Stimulated activated CD8-positive, alpha-beta memory T cell treated with anti-CD3 and anti-CD28 coated beads, Interleukin-12 subunit alpha, Interleukin-12 subunit beta, amount 100 ng/mL, for 24 hours (primary cell): Measurements from ENCODE around the gene PDZD2.

ENCODE experiments used
- DNase-seq: peaks from one replicate; pipeline ENCODE4 v3.0.0-alpha.2; 2020; ENCODE audit errors: extremely low read depth

The PDZD2 gene

DNA sequence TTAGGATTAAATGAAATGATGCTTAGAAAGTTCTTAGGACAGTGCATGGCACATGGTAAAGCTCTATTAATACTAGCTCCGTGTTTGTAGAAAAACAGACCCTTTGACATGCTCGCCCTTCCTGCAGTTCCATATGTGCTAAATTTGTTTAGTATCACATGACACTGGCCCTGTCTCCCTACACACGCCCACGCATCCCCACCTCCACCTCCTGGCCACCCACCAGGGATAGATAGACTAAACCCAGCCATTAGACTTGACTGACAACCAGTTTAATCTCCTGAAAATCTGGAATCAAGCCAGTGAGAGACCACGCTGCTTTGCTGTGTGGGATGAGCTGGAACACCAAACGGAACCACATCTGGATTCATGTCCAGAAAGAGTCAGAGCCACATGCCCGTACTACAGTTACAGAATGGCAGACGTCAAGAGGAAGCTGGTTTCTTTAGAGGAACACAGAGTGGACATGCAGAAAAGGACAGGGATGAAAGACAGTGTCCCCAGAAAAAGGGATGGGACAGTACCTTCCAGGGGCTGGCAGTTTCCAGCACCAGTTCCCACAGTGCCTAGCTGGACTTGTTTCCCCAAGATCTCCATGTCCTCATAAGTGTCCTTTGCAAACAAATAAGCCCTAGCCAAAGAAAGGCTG lies 186.1 kb downstream of the PDZD2 start:
- no peak for DNase-seq

GRCh38 chr5:31825518-31826068 lies 186.7 kb downstream of the PDZD2 start:
- DNase-seq = no peak

DNA sequence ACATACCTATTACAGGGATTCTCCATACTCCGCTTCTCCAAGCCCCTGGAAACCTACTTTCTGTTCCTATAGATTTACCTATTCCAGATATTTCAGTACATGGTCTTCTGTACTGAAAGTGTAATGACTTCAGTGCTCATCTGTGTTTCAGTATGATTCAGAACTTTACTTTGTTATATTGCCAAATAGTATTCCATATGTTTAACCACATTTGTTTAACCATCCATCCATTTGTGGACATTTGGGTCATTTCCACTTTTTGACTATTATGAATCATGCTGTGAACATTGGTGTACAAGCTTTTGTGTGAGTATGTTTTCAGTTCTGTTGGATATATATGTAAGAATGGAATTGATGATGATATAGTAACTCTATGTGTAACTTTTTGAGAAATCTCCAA lies 188.9 kb downstream of the PDZD2 start:
- no peak for DNase-seq

DNA sequence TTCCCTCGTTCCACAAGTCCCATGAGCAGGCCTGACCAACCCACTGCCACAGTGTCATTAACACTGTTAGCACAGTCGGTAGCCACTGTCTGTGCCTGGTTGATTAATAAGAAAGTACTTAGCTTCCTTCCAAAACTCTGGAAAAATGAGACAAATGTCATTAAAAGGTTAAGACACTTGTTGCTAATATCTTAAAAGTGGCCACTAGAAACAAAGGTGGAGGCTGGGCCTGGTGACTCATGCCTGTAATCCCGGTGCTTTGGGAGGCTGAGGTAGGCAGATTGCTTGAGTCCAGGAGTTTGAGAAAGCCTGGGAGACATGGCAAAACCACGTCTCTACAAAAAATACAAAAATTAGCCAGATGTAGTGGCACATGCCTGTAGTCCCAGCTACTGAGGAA lies 194.0 kb downstream of the PDZD2 start:
- DNase-seq = no peak

GRCh38 chr5:31833710-31834109 lies 194.8 kb downstream of the PDZD2 start:
- DNase-seq = no peak

DNA sequence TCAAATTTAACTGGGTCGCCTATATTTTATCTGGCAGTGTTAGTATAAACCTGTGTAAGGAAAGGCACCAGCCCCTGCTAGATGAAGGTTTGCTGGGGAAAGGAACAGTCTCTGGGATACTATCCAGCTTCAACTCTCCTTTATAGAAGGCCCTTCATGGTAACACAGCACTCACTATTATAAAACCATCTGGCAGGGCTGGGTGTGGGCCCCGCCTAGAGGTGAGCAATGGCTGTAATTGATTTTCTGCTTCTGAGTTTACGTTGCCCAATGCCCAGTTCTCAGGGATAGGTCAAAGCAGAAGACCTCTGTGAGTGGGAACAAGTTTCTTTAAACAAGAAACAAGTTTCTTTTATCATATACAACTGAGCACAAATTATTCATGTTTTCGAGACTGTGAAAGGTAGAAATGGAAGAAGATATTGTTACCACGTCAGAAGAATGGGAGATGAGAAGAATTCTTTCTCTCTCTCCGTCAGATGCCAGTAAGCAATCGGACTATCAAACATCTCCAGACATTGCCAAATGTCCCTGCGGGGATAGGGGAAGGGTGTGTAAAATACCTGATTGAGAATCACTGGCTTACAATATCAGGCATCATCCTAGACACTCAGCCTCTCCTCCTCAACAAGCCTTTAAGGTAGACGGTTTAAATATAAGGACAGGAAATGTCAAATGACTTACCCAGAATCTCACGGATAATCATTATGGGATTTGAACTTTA lies 205.9 kb downstream of the PDZD2 start:
- DNase-seq = no peak

GRCh38 chr5:31845361-31845760 lies 206.4 kb downstream of the PDZD2 start:
- no peak for DNase-seq

DNA sequence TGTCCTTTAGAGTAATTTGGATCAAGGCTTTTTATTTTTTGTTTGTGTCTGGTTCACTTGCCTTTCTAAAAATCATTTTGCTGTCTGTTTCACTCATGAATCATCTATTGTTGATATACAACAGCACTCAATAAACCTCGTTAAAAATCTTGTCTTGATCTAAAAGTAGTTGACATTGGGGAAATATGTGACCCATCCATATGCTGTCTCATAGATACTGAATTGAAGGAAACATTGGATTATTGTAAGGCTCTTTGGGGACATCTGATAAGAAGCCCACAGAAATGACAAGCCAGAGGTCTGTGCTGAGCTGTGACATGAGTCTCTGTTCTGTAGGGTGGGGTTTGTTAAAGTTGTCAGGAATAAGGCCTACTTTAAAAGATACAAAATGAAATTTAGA lies 208.0 kb downstream of the PDZD2 start:
- DNase-seq = no peak

GRCh38 chr5:31847354-31847753 lies 208.4 kb downstream of the PDZD2 start:
- no peak for DNase-seq

DNA sequence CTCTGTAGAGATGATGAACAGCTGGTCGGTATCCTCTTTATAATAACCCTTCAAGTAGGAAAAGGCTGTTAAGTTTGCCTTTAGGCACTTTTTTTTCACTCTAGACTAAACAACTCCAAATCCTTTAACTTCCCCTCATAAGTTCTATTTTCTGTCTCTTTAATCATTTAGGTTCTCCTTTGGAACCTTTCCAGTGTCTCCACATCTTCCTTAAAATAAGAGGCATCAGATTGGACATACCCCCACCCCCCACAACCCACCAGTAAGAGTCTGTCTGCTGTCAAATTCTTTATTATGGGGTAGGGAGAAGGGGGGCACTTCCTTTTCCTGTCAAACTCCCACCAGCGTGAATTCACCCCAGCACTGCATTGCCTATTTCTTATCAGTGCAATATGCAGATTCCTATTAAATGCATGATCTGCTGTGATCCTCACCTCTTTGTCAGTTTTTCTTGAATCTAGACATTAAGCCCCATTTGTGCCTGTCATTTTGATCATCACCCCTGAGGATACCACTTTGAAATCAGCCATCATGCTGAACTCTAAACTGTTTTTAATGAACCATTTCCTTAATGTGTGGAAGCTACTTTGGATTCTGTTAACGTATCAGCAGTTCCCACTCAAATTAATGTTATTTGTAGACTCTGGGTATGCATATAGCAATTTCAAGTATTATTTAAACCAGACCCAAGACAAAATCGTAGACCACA lies 212.2 kb downstream of the PDZD2 start:
- no peak for DNase-seq

DNA sequence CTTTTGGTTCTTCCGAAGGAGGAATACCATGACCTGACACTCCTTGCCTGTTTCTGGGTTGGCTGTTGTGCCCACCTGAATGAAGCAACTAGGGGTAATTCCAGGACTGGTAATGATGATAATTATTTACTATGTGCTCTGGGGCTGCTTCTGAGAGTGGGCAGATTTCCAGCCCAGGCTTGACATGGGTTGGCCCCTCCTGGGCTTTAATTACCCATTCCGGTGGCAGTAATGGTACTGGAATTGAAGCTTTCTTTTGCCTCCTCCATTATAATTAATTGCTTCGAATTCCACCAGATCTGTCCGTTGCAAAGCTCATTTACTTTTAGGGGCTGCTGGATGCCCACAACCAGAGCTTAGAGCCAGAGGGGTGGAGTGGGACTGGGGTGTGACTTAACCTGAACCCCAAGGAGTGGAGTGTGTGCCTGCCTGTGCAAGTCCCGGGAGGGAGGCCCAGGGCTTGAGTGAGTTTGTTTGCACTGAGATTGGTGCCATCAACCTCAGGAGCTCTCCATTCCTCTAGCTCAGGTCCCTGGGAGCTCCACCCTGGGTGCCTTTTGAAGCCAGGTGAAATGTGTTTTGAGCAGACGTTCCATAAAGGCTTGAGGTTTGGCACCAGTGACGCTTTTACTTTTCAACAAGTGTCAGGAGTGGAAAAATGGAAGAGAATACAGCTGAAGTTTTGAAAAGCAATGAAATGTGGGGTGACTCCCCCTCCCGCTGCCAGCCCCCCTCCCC lies 214.6 kb downstream of the PDZD2 start:
- DNase-seq = no peak

GRCh38 chr5:31854181-31855133 lies 215.5 kb downstream of the PDZD2 start:
- no peak for DNase-seq

DNA sequence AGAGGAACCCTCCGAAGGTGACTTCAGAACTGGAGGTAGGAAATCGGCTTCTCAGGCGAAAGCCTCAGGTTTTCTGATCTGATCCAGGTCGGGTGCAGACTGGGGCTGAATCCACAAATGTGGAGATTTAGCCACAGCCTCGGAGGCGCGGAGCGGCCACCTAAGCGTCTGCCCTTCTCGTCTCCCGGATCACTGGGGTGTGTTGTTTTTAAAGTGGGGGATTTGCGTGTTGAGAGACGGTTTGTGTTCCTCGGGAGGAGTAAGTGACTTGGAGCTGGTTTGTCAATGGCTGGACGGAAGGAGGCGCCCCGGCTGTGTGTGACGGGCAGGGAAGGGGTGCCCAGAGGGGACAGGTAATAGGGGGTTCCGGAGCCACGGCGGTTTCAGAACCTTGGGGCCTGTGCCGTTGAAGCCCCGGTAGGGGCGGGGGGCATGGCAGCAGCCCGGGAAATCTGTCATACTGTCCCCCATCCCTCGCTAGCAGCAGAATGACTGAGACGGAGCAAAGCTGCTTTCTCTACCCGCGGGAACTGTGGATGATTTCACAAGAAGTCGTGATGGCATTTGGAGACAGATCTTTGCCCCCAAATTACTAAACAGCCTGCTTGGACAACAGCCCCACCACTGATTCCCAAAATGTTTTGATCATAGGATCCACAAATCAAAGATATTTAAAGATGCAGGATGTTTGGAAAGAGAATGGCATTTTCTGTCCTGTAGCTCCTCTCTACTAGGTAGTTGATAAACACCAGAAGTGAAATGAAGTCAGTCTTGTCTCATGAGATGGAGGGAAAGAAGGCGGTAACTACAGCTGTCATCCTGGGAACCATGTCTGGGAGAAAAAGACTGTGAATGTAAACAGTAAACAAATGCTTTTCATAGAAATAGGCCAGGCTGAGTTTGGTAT lies 216.5 kb downstream of the PDZD2 start:
- DNase-seq = no peak

DNA sequence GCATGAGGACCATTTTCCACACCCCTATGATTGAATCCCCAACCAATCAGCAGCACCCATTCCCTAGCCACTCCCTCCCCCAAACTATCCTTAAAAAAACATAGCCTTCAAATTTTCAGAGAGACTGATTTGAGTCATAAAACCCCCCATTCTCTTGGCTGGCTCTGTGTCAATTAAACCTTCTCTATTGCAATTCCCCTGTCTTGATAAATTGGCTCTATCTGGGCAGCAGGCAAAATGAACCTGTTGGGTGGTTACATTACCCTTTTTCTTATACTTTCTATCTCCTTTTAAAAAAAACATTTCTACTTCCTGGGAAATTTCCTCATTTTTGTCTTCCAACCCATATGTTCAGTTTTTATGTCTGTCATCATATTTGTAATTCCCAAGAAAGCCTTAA lies 220.2 kb downstream of the PDZD2 start:
- no peak for DNase-seq

DNA sequence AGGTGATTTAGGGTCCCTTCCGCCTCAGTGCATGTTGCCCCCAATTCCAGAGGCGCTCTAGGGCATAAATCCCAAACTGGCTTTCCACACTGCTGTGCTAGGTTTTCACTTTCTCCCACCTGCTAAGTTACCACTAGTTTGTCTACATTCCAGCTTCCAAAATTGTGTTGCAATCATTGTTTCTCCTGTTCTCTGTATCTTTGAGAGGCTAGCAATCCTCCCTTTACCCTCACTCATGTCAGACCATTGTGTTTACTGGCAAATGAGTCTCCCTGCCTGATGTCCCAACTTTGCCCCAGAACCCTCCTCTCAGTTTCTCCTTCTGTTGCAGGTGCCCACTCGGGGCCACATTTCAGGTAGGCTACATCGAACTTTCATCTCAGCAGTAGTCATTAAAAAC lies 221.3 kb downstream of the PDZD2 start:
- DNase-seq = no peak

DNA sequence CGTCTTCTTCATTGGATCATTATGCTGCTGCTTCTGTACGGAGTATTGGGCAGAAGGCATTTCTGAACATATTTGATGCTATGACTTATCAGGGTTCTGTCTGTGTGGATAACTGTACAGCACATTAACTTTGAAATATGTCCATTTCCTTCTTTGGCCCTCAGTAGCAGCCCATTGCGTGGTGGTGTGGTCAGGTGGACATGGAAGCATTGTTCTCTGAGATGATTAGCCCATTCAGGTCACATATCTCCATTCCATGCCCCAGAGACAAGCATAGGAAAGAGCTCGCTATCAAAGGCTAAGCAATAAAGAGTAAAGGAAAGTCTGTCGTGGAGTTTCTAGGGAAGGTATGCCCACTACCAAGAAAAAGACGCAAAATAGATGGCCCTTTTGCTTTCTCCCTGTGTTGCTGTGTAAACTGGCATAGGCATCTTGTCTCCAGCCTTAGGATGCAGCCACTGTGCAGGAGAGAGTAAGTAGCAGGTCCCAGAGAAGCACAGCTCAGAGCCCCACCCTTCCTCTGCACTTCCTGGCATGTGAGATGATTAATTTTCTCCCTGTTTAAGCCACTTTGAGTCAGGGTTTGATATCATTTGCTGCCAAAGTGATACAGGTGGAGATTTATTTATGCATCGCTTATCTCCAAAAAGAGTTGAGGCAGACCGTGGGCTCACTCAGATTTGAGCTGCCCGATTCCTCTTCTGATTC lies 221.9 kb downstream of the PDZD2 start:
- DNase-seq = no peak

- DNase-seq = no peak
Observed at GRCh38 chr5:31861601-31862000, 222.7 kb downstream of the PDZD2 start.

- DNase-seq = no peak
Observed at GRCh38 chr5:31863991-31864411, 225.1 kb downstream of the PDZD2 start.

DNA sequence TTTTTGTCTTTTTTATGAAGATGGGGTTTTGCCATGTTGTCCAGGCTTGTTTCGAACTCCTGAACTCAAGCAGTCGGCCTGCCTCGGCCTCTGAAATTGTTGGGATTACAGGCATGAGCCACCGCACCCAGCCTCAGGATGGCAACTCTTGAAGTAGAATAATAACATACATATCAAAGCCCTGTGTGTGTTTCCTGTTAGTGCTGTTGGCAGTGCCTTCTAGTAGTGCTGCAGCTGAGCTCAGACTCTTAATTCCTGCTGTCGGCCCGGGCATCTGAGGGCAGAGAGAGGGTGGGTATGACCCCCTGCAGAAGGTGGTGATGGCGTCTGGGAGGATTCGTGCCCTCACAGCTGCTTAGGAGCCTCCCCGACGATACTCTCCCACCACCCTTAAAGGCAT lies 227.2 kb downstream of the PDZD2 start:
- no peak for DNase-seq
